ENCODE measurements around the gene DDX59. TPM values are rescaled to one million over a fixed set of nuclear protein-coding genes. Genes with fewer than 3 reads are reported as not detected.

Gene DDX59
- total RNA-seq, result 10 to 100 TPM; 17.7 to 28.5 (median 26.2) TPM
- long read RNA-seq, donor 1, transcript DDX59-201 (8 exons, 2,289 nt), result major isoform, 26 of 41 reads
- long read RNA-seq, donor 1, partial matches to known transcripts, result 8 of 41 reads
- long read RNA-seq, donor 1, other reads (novel, unspliced or antisense), result 7 of 41 reads
- long read RNA-seq, donor 2, partial matches to known transcripts, result 7 of 12 reads
- long read RNA-seq, donor 2, other reads (novel, unspliced or antisense), result 3 of 12 reads

DNA sequence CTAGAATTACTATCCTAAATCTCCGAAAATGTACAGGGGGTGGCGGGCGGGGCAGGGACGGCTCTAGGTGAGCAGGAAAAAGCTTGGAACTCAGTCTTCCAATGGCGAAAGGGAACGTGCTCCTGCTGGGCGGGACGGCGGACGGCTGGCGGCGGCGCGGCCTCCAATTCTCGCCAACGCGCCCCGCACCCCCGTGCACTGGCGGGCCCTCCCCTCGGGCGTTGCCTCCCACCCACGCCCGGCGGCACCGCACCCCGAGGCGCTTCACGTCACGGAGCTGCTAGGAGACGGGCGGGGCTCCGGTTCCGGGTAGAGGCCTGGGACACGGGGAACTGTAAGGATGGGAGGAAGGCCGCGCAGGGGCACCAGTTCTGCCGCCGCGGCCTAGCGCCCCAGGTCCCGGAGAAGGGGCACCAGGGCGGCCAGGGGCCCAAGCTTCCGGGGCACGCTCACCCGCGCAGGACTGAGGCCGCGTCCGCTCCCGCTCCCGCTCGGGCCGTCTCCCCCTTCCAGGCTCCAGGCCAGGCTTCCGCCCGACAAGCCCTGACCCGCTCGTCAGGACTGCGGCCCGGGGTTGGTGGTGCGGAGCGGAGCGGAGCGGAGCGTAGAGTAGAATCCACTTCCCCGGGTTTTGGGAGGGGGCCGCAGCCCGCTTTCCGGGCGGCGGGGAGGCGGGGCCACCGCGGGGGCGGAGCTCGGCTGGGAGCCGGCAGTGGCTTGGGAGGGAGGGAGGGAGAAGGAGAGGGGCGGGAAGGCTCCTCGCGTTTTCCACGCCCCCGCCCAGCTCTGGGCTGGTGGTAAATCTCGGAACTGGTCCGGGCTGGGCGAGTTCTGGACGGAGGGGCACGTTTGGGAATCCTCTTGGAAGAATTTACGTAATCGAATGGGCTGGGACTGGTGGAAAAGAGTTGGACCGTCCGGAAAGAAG is at the start of gene DDX59:
Gene DDX59 (minus strand): TSS at position 594 of the 928 bp plus-strand sequence. CDS start 3,167 bp downstream, outside the sequence.
- DNase-seq, result peak; percentile 95 to 97 (median 96)
- peak; percentile 93 for ATAC-seq
- peaks cover 3% of the 10 kb centered on the region for H3K36me3 ChIP-seq (ENCODE audit: low read depth)
- peak within 1 kb of the TSS; percentile 85 for H3K4me3 ChIP-seq
- no peaks in the 10 kb centered on the region for H3K9me3 ChIP-seq
- peaks cover 16% of the 10 kb centered on the region for H3K4me1 ChIP-seq (ENCODE audit: low read depth)
- intact Hi-C loops (cut with DNase I, micrococcal nuclease), result loop anchor here in 1 of 2 donors (5.0 kb wide), 1 partner anchor 68 kb away; the partner anchor contains the start of gene CAMSAP2
- TF ChIP-seq, protein P1, sequence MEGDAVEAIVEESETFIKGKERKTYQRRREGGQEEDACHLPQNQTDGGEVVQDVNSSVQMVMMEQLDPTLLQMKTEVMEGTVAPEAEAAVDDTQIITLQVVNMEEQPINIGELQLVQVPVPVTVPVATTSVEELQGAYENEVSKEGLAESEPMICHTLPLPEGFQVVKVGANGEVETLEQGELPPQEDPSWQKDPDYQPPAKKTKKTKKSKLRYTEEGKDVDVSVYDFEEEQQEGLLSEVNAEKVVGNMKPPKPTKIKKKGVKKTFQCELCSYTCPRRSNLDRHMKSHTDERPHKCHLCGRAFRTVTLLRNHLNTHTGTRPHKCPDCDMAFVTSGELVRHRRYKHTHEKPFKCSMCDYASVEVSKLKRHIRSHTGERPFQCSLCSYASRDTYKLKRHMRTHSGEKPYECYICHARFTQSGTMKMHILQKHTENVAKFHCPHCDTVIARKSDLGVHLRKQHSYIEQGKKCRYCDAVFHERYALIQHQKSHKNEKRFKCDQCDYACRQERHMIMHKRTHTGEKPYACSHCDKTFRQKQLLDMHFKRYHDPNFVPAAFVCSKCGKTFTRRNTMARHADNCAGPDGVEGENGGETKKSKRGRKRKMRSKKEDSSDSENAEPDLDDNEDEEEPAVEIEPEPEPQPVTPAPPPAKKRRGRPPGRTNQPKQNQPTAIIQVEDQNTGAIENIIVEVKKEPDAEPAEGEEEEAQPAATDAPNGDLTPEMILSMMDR (IDR thresholded peaks at IDR 0.05), result no peak

DNA sequence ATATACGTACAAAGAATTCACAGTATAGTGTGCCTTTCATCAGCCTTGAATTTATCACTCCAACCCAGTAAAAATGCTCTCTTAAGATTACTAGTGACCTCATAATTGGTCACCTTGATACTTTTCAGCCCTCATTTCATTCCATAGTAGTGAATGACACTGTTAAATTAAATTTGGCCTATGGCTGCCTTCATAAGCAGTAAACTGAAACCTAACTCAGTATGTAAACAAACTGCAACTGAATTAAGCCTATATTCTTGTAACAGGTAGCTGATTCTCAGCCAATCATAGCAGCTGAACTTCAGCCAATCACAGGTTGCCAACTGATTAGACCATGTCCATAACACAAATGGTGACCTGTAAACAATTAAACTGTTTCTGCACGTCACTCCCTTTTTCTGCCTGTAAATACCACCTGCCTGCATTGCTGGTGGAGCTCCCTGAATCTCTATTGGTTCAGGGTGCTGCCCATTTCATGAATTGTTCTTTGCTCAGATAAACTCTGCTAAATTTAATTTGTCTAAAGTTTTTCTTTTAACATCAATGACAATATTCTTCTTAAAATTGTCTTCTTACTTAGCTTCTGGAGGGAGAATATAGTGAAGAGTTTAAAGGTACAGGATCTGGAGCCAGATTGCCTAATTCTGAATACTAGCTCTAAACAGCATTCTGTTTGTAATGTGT is 44.9 kb upstream of the DDX59 start:
- no peak for DNase-seq
- peak; percentile 89 for ATAC-seq

DNA sequence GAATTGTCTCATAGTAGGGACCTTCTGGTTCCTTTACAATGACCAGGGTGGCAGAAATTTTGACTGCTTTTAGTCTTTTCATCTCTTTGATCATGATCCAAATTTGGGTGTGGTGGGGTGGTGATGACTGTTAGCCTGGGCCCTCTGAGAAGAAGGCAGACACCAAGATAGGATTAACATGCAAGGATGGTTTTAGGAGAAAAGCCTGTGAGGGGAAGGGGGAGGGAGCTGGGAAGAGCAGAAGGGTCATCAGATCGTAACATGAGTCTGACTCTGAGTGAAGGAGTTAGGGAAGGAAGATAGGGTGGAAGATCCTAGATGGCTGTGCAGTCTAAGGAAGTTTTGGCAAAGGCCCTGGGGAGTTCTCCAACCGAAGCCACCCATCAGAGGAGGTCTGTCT is 40.5 kb upstream of the DDX59 start:
- Histone ChIP-seq H3K36me3 (ENCODE audit: low read depth) (no peaks in the 10 kb centered on the region), H3K9me3 (no peaks in the 10 kb centered on the region), H3K4me1 (ENCODE audit: low read depth) (no peaks in the 10 kb centered on the region), H3K4me3 (no peak overlapping the region)
- intact Hi-C loops (cut with DNase I, micrococcal nuclease), result no loop called here
- TF ChIP-seq, protein P1 (IDR thresholded peaks at IDR 0.05), result no peak
- DNase-seq (no peak), ATAC-seq (no peak)

More for the DNA sequence above, 44.9 kb upstream of the DDX59 start:
- H3K9me3 ChIP-seq, result no peaks in the 10 kb centered on the region
- TF ChIP-seq, protein P1 (IDR thresholded peaks at IDR 0.05), result no peak
- no peak overlapping the region for H3K4me3 ChIP-seq
- H3K4me1 ChIP-seq (ENCODE audit: low read depth), result no peaks in the 10 kb centered on the region
- no peaks in the 10 kb centered on the region for H3K36me3 ChIP-seq (ENCODE audit: low read depth)
- intact Hi-C loops (cut with DNase I, micrococcal nuclease), result no loop called here

DNA sequence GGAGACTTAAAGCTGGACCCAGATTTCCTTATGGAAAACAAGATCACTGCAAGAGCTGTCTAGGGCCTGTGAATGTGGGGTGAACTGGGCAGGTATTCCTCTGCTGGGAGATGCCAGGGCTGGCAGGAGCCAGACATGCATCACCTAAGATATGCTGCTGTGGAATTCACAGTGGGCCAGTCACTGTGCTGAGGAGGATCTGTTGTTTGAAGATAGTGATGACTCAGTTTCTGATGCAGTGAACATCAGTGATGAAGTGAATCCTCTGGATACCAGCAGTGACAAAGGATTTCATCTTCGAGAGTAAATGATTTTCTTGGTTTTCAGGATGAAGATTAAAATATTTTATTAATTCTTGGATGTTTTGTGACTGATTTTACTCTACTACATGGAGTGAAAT is 39.1 kb upstream of the DDX59 start:
- ATAC-seq (no peak), DNase-seq (no peak)
- Histone ChIP-seq H3K4me3 (no peak overlapping the region), H3K4me1 (ENCODE audit: low read depth) (no peaks in the 10 kb centered on the region), H3K9me3 (no peaks in the 10 kb centered on the region), H3K36me3 (ENCODE audit: low read depth) (no peaks in the 10 kb centered on the region)
- intact Hi-C loops (cut with DNase I, micrococcal nuclease), result no loop called here
- TF ChIP-seq, protein P1 (IDR thresholded peaks at IDR 0.05), result no peak

DNA sequence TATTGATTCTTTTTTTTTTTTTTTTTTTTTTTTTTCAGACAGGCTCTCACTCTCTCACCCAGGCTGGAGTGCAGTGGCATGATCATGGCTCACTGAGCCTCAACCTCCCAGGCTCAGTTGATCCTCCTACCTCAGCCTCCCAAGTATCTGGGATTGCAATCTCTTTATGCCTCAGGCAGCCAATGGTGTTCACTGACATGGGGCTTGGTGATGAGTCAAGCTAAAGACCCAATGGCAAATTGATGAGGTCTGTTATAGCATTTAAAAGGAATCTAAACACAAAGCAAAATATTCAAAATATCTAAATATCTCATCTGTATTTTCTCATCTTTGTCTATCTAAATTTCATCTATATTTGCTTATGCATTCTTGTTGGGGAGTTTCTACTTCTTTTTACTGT is 38.5 kb upstream of the DDX59 start:
- TF ChIP-seq, protein P1 (IDR thresholded peaks at IDR 0.05), result no peak
- H3K4me1 ChIP-seq (ENCODE audit: low read depth), result no peaks in the 10 kb centered on the region
- H3K9me3 ChIP-seq, result no peaks in the 10 kb centered on the region
- H3K36me3 ChIP-seq (ENCODE audit: low read depth), result no peaks in the 10 kb centered on the region
- ATAC-seq (no peak), DNase-seq (no peak)
- intact Hi-C loops (cut with DNase I, micrococcal nuclease), result no loop called here
- H3K4me3 ChIP-seq, result no peak overlapping the region
